HT-29 (cell line): ENCODE results near the gene PTGS2. TPM values are rescaled to one million over a fixed set of nuclear protein-coding genes. Genes with fewer than 3 reads are reported as not detected.

Experiments used
- total RNA-seq: library from RNA; depleted of rRNA; stranded (reverse); fragments of >200 nt; shearing (Covaris generic); gene quantifications from 2 replicates; pipeline ENCODE4 v1.2.3, GENCODE V29; 2014; rRNA removed

Gene PTGS2
- total RNA-seq, 1 experiment from 2014 or later, result 7.9 TPM

Other genes starting within 250 kb of the PTGS2 start
- gene PDC, start 219.3 kb downstream of the PTGS2 start, total RNA-seq, result not detected in 2 replicates
- gene PLA2G4A, start 148.5 kb upstream of the PTGS2 start, total RNA-seq, result 10.6 and 14.3 TPM in 2 replicates